WERI-Rb-1 (cell line): ENCODE data around the gene ATP5F1A.

Experiments used
- DNase-seq: peaks from one replicate; pipeline ENCODE4 v3.0.0-alpha.2; 2020
- H3K27ac ChIP-seq: fragments of 250-450 bp; sonication (Bioruptor Pico); 2 replicates; pipeline ENCODE4 v1.5.1; 2020; ENCODE audit warnings: mild to moderate bottlenecking, moderate library complexity
- H3K27me3 ChIP-seq: fragments of 250-450 bp; sonication (Bioruptor Pico); 2 replicates; pipeline ENCODE4 v1.5.1; 2021; ENCODE audit warnings: mild to moderate bottlenecking, low read depth, moderate library complexity; ENCODE audit not compliant: insufficient read depth, severe bottlenecking
- H3K36me3 ChIP-seq: fragments of 250-450 bp; sonication (Bioruptor Pico); 2 replicates; pipeline ENCODE4 v1.5.1; 2020; ENCODE audit warnings: mild to moderate bottlenecking, moderate library complexity
- H3K4me3 ChIP-seq: 2 replicates; pipeline ENCODE4 v1.5.1; 2011; ENCODE audit warnings: low read depth, mild to moderate bottlenecking, control low read depth, low read length
- H3K9me3 ChIP-seq: fragments of 250-450 bp; sonication (Bioruptor Pico); 2 replicates; pipeline ENCODE4 v1.5.1; 2021; ENCODE audit warnings: mild to moderate bottlenecking, moderate library complexity; ENCODE audit not compliant: severe bottlenecking
- TF ChIP-seq, protein P1 (sequence below): IDR thresholded peaks from 2 replicates; pipeline ENCODE4 v1.5.1; 2011; ENCODE audit warnings: low read depth, mild to moderate bottlenecking, control low read depth, inconsistent platforms, low read length

ATP5F1A gene

DNA sequence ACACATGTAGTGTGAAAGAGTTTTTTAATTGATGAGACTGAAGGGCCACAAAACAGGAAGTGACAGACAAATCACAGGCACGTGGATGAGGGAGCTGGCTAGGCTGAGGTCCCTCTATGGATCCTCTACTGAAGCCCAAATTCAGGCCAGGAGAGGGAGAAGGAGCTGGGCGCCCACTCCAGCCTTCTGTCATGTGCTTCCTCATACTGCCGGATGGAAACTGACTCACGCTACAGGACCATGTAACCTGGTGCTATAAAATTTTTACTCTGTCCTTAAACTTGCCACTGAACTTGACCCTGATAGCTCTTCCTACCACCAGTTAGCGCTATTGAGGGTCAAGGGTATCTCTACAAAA, 57.4 kb downstream of the ATP5F1A start:
- Histone ChIP-seq H3K4me3 (no peak overlapping the region), H3K27ac (no peak overlapping the region)

DNA sequence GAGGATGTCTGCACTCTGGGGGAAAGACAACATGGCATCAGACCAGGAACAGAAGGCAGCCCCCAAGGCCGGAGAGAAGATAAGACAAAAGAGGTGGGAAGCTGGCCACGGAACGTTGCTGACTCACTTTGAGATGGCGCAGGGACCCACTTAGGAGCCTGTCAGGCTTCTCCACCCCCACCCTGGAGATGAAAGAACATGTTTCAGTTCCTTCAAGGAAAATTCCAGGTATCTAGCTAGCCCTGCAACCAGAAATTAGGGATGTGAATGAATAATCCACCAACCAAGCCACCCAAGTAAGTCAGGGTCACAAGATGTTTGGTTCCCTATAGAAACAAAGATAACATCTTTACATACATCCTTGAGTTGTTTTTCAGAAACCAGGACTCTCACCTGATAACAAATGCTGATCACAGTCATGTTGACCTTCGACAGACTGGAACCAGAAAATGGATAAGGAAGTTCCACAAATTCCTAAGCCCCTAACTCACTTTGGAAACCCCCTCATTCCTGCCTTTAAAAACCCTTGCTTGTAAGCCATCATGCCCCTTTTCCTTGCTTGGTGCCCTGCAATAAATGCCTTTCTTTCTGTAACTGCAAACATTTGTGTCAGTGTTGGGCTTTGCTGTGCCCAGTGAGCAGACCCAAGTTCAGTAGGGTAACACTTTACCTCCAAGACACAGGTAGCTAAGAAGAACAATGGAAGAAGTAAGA, 57.9 kb downstream of the ATP5F1A start:
- TF ChIP-seq, protein P1, sequence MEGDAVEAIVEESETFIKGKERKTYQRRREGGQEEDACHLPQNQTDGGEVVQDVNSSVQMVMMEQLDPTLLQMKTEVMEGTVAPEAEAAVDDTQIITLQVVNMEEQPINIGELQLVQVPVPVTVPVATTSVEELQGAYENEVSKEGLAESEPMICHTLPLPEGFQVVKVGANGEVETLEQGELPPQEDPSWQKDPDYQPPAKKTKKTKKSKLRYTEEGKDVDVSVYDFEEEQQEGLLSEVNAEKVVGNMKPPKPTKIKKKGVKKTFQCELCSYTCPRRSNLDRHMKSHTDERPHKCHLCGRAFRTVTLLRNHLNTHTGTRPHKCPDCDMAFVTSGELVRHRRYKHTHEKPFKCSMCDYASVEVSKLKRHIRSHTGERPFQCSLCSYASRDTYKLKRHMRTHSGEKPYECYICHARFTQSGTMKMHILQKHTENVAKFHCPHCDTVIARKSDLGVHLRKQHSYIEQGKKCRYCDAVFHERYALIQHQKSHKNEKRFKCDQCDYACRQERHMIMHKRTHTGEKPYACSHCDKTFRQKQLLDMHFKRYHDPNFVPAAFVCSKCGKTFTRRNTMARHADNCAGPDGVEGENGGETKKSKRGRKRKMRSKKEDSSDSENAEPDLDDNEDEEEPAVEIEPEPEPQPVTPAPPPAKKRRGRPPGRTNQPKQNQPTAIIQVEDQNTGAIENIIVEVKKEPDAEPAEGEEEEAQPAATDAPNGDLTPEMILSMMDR = no peak

More for the DNA sequence above, 57.4 kb downstream of the ATP5F1A start:
- Histone ChIP-seq H3K27me3 (no peaks in the 10 kb centered on the region), H3K9me3 (peaks cover 4% of the 10 kb centered on the region), H3K36me3 (no peaks in the 10 kb centered on the region)
- no peak for DNase-seq
- TF ChIP-seq, protein P1 = no peak

DNA sequence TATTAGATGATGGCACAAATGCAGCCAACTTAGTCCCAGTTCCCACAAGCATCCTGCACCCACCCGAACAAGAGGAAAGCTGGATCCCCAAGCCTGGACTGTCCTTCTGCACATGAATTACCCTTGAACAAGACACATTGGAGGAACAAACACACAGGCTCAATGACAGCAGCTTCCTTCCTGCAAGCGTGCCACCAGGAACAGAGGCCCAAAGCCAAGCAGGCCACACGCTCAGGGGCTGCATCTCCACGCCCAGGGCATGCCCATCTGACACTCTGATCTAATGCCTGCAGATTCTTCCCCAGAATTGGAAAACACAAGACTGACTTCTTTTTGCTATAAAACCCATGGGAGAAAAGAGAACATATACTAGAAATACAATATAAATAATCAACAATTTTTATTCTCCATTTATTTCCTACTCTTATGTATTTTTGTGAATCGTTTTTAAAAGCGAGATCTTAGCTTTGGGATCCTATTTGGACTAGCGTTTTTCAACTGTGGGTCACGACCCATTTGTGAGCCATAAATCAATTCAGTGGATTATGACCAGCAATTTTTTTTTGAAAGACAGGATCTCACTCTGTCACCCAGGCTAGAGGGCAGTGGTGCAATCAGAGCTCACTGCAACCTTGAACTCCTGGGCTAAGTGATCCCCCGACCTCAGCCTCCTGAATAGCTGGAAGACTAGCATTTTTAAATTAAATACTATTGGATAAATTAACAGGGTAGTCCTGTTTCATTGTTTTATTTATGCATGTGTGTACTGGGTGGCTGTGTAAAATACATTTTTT, 60.4 kb downstream of the ATP5F1A start:
- no peak overlapping the region for H3K27ac ChIP-seq
- DNase-seq = no peak
- TF ChIP-seq, protein P1 = no peak
- no peaks in the 10 kb centered on the region for H3K27me3 ChIP-seq
- H3K4me3 ChIP-seq = no peak overlapping the region
- H3K36me3 ChIP-seq = no peaks in the 10 kb centered on the region
- H3K9me3 ChIP-seq = no peaks in the 10 kb centered on the region

More for the DNA sequence above, 57.9 kb downstream of the ATP5F1A start:
- Histone ChIP-seq H3K27ac (no peak overlapping the region), H3K36me3 (no peaks in the 10 kb centered on the region), H3K9me3 (peaks cover 4% of the 10 kb centered on the region), H3K4me3 (no peak overlapping the region), H3K27me3 (no peaks in the 10 kb centered on the region)
- DNase-seq = no peak

DNA sequence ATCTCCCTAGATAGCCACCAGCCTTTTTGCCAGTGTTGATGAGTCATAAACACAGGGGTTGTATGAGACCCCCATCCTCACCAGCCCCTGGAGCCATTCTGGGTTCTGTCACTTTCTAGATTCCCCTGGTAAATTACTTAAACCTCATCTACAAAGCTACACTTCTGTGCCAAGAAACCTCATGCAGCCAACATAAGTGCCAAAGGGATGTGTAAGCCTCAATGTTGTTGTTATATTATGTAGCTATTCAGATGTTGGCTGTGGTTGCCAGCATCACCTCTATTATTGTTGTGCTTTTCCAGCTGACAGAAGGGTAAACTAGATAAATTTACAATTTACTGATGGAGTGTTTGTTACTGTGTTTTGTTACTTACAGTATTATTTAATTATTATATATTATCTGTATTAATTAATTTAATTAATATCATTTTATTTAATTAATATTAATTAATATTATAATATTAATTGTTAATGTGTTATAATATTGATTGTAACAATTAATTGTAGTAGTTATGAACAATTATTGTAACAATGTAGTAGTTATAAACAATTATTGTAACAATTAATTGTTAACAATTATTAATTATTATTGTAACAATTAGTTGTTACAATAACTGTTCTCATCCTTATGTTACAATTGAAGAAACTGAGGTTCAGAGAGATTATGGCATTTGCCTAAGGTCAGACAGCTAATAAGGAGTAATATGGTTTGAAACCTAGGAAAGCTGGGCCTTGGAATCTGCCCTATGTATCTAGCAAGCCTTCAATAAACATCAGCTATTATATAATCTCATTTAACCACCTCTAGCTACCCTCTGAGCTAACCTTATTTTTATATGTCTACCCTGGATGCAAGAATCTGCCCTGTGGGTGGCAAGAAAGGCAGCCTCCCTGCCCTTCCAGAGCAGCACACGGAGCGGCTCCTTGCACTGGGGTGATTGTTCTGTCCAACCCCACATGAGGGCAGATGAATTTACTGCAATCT, 62.1 kb downstream of the ATP5F1A start:
- H3K27me3 ChIP-seq = no peaks in the 10 kb centered on the region
- H3K4me3 ChIP-seq = no peak overlapping the region
- H3K9me3 ChIP-seq = no peaks in the 10 kb centered on the region
- TF ChIP-seq, protein P1 = no peak
- H3K27ac ChIP-seq = no peak overlapping the region
- no peak for DNase-seq
- H3K36me3 ChIP-seq = no peaks in the 10 kb centered on the region

DNA sequence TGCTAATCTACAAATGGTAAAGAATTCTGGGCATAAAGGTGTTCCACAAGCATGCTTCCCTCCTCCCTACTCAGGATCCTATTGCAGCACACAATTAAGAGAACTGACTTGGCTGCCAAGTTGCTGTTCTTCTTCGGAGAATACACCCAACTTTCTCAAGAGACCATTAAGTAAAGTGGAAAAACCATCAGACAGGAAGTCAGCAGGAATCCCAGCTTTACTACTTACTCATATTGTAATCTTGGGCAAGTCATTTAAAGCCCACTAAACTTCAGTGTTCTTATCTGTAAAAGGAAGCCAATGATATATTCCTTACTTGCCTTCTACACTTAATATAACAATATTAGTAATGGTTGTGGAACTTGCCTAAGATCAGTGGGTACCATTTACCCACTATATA, 63.9 kb downstream of the ATP5F1A start:
- Histone ChIP-seq H3K9me3 (no peaks in the 10 kb centered on the region), H3K27ac (no peak overlapping the region), H3K36me3 (no peaks in the 10 kb centered on the region), H3K4me3 (no peak overlapping the region), H3K27me3 (no peaks in the 10 kb centered on the region)
- TF ChIP-seq, protein P1 = no peak
- DNase-seq = no peak
